HepG2 (cell line): ENCODE results near the gene KBTBD13.

ENCODE experiments used
- CTCF ChIP-seq: sonication (generic); formaldehyde crosslinking; IDR thresholded peaks from 2 replicates; pipeline ENCODE4 v1.5.0; 2020; ENCODE audit warnings: mild to moderate bottlenecking, missing genetic modification reagents, moderate library complexity
- EZH2 ChIP-seq: conservative IDR thresholded peaks from 2 replicates; pipeline ENCODE4 v1.6.1; 2012; ENCODE audit warnings: mild to moderate bottlenecking, low read depth, low read length, moderate library complexity
- FIP1L1 ChIP-seq: fragments of 200-400 bp; formaldehyde crosslinking; IDR thresholded peaks from 2 replicates; pipeline ENCODE4 v1.6.1; 2018; ENCODE audit warnings: low read depth, mild to moderate bottlenecking, low read length, moderate library complexity, borderline replicate concordance; ENCODE audit not compliant: insufficient read depth
- MAX ChIP-seq: IDR thresholded peaks from 2 replicates; pipeline ENCODE4 v1.6.1; 2012; ENCODE audit warnings: inconsistent platforms
- POLR2A ChIP-seq, 2 experiments: IDR thresholded peaks; 2 replicates each; pipeline ENCODE4 v1.6.1; 2011; ENCODE audit warnings: low read depth in 2 of 2, low read length in 2 of 2, mild to moderate bottlenecking in 1 of 2, moderate library complexity in 1 of 2; ENCODE audit not compliant: insufficient read depth in 1 of 2
- XRCC5 ChIP-seq: fragments of 200-400 bp; formaldehyde crosslinking; optimal IDR thresholded peaks from 2 replicates; pipeline ENCODE3; 2017; ENCODE audit warnings: mild to moderate bottlenecking, low read length
- ZFX ChIP-seq: sonication (generic); formaldehyde crosslinking; IDR thresholded peaks from 2 replicates; pipeline ENCODE4 v1.4.0; 2020; ENCODE audit warnings: mild to moderate bottlenecking, low read depth, missing genetic modification reagents, moderate library complexity
- ZNF501 ChIP-seq: sonication (generic); formaldehyde crosslinking; IDR thresholded peaks from 2 replicates; pipeline ENCODE4 v1.5.1; 2020; ENCODE audit warnings: mild to moderate bottlenecking, moderate library complexity, missing genetic modification reagents
- ZNF549 ChIP-seq: sonication (generic); formaldehyde crosslinking; IDR thresholded peaks from 2 replicates; pipeline ENCODE4 v1.5.0; 2020; ENCODE audit warnings: missing genetic modification reagents
- TF ChIP-seq, protein P1 (sequence below): sonication (generic); formaldehyde crosslinking; IDR thresholded peaks from 2 replicates; pipeline ENCODE4 v1.8.1; 2023; ENCODE audit warnings: mild to moderate bottlenecking, missing genetic modification reagents
- TF ChIP-seq, protein P2 (sequence below): sonication (generic); formaldehyde crosslinking; conservative IDR thresholded peaks from 2 replicates; pipeline ENCODE4 v1.8.0; 2022; ENCODE audit warnings: missing genetic modification reagents

GRCh38 chr15:65110676-65111292 is 34.2 kb downstream of the KBTBD13 start:
- TF ChIP-seq, protein P1, sequence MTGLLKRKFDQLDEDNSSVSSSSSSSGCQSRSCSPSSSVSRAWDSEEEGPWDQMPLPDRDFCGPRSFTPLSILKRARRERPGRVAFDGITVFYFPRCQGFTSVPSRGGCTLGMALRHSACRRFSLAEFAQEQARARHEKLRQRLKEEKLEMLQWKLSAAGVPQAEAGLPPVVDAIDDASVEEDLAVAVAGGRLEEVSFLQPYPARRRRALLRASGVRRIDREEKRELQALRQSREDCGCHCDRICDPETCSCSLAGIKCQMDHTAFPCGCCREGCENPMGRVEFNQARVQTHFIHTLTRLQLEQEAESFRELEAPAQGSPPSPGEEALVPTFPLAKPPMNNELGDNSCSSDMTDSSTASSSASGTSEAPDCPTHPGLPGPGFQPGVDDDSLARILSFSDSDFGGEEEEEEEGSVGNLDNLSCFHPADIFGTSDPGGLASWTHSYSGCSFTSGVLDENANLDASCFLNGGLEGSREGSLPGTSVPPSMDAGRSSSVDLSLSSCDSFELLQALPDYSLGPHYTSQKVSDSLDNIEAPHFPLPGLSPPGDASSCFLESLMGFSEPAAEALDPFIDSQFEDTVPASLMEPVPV: no peak
- TF ChIP-seq EZH2 (no peak), MAX (no peak), FIP1L1 (no peak), ZFX (CRISPR knock-in tag) (no peak), XRCC5 (no peak), ZNF549 (CRISPR knock-in tag) (no peak), CTCF (no peak), ZNF501 (CRISPR knock-in tag) (no peak), POLR2A (IDR thresholded peaks at IDR 0.05; ENCODE audit: insufficient read depth in 1 of 2, low read depth in 2 of 2, low read length in 2 of 2) (no peak)
- TF ChIP-seq, protein P2, sequence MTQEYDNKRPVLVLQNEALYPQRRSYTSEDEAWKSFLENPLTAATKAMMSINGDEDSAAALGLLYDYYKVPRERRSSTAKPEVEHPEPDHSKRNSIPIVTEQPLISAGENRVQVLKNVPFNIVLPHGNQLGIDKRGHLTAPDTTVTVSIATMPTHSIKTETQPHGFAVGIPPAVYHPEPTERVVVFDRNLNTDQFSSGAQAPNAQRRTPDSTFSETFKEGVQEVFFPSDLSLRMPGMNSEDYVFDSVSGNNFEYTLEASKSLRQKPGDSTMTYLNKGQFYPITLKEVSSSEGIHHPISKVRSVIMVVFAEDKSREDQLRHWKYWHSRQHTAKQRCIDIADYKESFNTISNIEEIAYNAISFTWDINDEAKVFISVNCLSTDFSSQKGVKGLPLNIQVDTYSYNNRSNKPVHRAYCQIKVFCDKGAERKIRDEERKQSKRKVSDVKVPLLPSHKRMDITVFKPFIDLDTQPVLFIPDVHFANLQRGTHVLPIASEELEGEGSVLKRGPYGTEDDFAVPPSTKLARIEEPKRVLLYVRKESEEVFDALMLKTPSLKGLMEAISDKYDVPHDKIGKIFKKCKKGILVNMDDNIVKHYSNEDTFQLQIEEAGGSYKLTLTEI (CRISPR knock-in tag): no peak
